Peyer's patch (tissue), 4 donors: ENCODE data around the gene PLXNA4. TPM values are rescaled to one million over a fixed set of nuclear protein-coding genes. Genes with fewer than 3 reads are reported as not detected.

Experiments
- DNase-seq, 3 donors: peaks; one replicate each; pipeline ENCODE4 v3.0.0-alpha.2; 2017 to 2019
- H3K27ac ChIP-seq, 4 donors: fragments of 200-600 bp; sonication (generic); one replicate each; pipeline ENCODE4 v1.5.1; 2016 to 2019
- H3K27me3 ChIP-seq, 2 donors: fragments of 200-600 bp; sonication (generic); one replicate each; pipeline ENCODE4 v1.5.1; 2019
- H3K36me3 ChIP-seq, 3 donors: fragments of 200-600 bp; sonication (generic); one replicate each; pipeline ENCODE4 v1.5.1; 2016 to 2019
- H3K4me1 ChIP-seq, 4 donors: fragments of 200-600 bp; sonication (generic); one replicate each; pipeline ENCODE4 v1.5.1; 2016 to 2019
- H3K4me3 ChIP-seq, 4 donors: fragments of 200-600 bp; sonication (generic); 1 replicate in 3 of 4; 2 replicates in 1 of 4; pipeline ENCODE4 v1.5.1; 2016 to 2019; ENCODE audit warnings: mild to moderate bottlenecking in 1 of 4
- H3K9me3 ChIP-seq, 4 donors: fragments of 200-600 bp; sonication (generic); one replicate each; pipeline ENCODE4 v1.5.1; 2016 to 2019; ENCODE audit warnings: mild to moderate bottlenecking in 1 of 4
- POLR2A ChIP-seq, 2 donors: fragments of 450-650 bp; IDR thresholded peaks; one replicate each; pipeline ENCODE4 v1.5.1; 2017; ENCODE audit warnings: antibody characterized with exemption in 2 of 2, mild to moderate bottlenecking in 2 of 2, moderate library complexity in 2 of 2
- total RNA-seq, 4 donors: library from RNA; depleted of rRNA; stranded (reverse); fragments of >200 nt; gene quantifications; one replicate each; pipeline ENCODE4 v1.1.0, GENCODE V29; 2016
- TF ChIP-seq, protein P1 (sequence below), 6 experiments: fragments of 450-650 bp in 4 of 6; fragments of 200-600 bp in 2 of 6; sonication (generic) in 1 of 6; IDR thresholded peaks; one replicate each; pipeline ENCODE4 v1.5.1; 2017 to 2019; ENCODE audit warnings: antibody characterized with exemption in 6 of 6, mild to moderate bottlenecking in 3 of 6, moderate library complexity in 1 of 6

The PLXNA4 gene
- total RNA-seq, 4 donors from 2014 or later, result 1.4 to 3.8 (median 3.0) TPM

DNA sequence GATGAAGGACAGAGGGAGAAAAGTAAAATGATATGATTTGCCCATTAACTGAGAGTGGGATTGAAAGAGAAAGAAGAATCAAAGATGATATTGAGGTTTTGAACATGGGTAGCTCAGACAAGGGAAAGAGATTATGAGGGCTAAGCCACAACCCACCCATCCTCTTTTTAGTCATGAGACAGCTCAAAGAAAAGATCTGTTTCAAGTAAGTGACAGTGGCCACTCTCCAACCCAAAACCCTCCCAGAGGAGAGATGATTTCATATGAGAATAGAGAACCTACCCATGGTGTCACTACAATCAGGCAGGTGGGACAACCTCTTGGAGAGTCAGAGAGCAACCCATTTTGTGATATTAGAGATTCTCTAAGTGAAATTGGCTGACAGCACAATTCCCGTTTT, 32.2 kb downstream of the PLXNA4 start:
- Histone ChIP-seq H3K4me1 (no peaks in the 10 kb centered on the region), H3K9me3 (no peaks in the 10 kb centered on the region), H3K4me3 (no peak overlapping the region), H3K27ac (no peak overlapping the region), H3K27me3 (no peaks in the 10 kb centered on the region), H3K36me3 (no peaks in the 10 kb centered on the region)
- TF ChIP-seq POLR2A (IDR thresholded peaks at IDR 0.05), result no peak
- DNase-seq, result no peak

DNA sequence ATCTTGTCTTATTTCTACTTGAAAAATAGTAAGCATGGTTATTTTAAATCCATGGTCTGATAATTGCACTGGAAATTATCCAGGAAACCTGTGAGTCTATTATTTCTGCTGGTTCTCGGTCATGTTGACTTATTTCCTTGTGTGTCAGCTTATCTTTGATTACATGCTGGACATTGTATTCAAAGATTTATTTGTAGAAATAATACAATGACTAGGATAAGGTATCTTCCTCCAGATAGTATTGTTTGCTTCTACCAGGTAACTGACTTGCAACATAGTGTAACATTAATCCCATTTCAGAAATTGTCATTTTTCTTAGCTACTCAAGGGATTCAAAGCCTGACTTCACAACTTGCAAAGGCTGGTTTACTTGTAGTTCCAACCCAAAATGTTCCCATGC, 33.4 kb downstream of the PLXNA4 start:
- Histone ChIP-seq H3K27me3 (no peaks in the 10 kb centered on the region), H3K36me3 (no peaks in the 10 kb centered on the region), H3K27ac (no peak overlapping the region), H3K4me1 (no peaks in the 10 kb centered on the region), H3K4me3 (no peak overlapping the region), H3K9me3 (no peaks in the 10 kb centered on the region)
- TF ChIP-seq, protein P1, sequence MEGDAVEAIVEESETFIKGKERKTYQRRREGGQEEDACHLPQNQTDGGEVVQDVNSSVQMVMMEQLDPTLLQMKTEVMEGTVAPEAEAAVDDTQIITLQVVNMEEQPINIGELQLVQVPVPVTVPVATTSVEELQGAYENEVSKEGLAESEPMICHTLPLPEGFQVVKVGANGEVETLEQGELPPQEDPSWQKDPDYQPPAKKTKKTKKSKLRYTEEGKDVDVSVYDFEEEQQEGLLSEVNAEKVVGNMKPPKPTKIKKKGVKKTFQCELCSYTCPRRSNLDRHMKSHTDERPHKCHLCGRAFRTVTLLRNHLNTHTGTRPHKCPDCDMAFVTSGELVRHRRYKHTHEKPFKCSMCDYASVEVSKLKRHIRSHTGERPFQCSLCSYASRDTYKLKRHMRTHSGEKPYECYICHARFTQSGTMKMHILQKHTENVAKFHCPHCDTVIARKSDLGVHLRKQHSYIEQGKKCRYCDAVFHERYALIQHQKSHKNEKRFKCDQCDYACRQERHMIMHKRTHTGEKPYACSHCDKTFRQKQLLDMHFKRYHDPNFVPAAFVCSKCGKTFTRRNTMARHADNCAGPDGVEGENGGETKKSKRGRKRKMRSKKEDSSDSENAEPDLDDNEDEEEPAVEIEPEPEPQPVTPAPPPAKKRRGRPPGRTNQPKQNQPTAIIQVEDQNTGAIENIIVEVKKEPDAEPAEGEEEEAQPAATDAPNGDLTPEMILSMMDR (IDR thresholded peaks at IDR 0.05), result no peak
- TF ChIP-seq POLR2A (IDR thresholded peaks at IDR 0.05), result no peak
- DNase-seq, result no peak

- Histone ChIP-seq H3K27me3 (no peaks in the 10 kb centered on the region), H3K4me1 (no peaks in the 10 kb centered on the region), H3K27ac (no peak overlapping the region), H3K9me3 (no peaks in the 10 kb centered on the region), H3K36me3 (no peaks in the 10 kb centered on the region), H3K4me3 (no peak overlapping the region)
- TF ChIP-seq, protein P1 (IDR thresholded peaks at IDR 0.05), result no peak
- no peak for TF ChIP-seq POLR2A (IDR thresholded peaks at IDR 0.05)
- DNase-seq, result no peak
These were observed 34.6 kb downstream of the PLXNA4 start for GRCh38 chr7:132541656-132542055.

DNA sequence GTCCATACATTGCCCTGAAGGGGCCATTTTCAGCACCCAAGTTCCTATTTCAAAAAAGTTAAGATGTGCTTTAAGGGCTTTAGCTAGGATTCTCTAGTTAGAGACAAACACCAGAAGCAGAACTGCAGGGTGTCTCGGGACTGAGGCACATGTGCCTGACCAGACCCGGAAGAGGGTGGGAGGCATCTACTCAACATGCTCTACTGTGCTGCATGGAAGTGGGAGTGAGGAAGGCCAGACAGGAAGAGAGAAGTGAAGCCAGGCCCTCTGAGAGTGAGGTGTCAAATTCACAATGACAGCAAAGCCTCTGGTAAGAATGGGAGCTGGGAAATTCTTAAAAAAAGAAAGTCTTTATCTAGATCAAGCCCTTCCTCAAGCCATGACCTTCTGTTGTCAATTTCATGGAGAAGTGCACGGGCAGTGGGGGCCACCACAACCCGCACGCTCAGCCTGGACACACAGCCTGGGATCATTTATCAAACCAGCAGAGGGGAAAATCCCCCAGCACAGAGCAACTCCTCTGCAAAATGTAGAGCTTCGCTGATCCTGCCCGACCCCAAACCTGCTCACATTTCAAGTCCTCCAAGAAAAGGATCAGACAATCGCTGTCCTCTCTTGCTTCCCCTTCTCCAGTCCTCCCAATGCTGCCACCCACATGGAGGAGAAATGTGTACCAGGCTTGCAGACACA, 38.7 kb downstream of the PLXNA4 start:
- no peak overlapping the region for H3K4me3 ChIP-seq
- H3K36me3 ChIP-seq, result no peaks in the 10 kb centered on the region
- H3K9me3 ChIP-seq, result no peaks in the 10 kb centered on the region
- no peaks in the 10 kb centered on the region for H3K27me3 ChIP-seq
- H3K4me1 ChIP-seq, result no peaks in the 10 kb centered on the region
- no peak overlapping the region for H3K27ac ChIP-seq
- no peak for DNase-seq
- TF ChIP-seq POLR2A (IDR thresholded peaks at IDR 0.05), result no peak
- TF ChIP-seq, protein P1 (IDR thresholded peaks at IDR 0.05), result no peak

DNA sequence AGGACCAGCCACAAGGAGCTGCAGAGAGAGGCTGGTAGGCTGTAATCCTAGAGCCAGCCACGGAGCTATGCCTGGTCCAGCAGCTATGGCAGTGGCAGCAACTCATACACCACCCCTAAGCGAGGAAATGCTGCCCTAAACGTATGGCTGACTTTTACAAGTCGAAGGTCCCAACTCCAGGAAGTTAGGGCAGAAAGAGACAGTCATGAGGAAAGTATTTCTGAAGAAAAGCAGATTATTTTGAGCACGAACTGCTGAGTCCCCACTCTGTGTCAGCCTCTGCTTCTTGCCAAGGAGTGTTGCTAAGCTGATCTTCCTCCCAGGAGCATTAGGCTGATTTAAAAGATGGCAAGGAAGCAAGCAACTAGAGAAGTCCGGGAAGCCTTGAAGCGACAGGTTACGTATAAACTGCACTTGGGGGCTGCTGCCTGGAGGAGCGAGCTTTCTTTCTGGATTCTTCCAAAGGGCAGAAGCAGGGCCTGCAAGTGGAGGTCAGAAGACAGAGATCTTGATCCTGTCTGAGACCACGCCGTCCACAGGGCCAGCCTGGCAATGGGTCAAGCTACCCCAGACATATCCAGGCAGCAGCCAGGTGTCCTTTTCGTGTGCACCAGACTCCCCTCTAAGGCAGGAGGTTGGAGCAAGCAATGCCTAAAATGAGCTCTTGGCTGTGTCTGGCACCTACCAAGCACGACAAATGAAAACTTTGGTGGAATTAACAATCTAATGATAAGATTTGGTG, 39.4 kb downstream of the PLXNA4 start:
- no peaks in the 10 kb centered on the region for H3K9me3 ChIP-seq
- no peaks in the 10 kb centered on the region for H3K4me1 ChIP-seq
- no peaks in the 10 kb centered on the region for H3K36me3 ChIP-seq
- no peak overlapping the region for H3K27ac ChIP-seq
- TF ChIP-seq, protein P1 (IDR thresholded peaks at IDR 0.05), result no peak
- no peak for TF ChIP-seq POLR2A (IDR thresholded peaks at IDR 0.05)
- H3K4me3 ChIP-seq, result no peak overlapping the region
- no peaks in the 10 kb centered on the region for H3K27me3 ChIP-seq
- no peak for DNase-seq

DNA sequence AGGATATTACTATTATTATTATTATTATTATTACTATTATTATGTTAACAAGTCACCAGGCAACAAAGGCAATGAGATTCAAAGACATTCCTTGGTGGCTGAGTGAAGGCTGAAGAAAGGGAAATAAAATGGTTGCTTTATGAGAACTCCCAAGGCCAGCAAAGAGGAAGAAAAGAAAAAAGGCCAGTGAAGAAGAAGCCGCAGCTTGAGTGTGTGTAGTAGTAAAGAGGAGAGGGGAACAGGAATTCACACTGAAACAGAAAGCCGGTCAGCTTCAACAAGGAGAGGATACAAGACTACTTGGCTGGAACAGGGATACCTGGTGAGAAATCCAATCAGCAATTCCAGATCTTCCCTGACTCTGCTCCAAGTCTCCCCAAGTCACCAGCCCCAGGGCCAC, 42.4 kb downstream of the PLXNA4 start:
- no peaks in the 10 kb centered on the region for H3K27me3 ChIP-seq
- no peaks in the 10 kb centered on the region for H3K4me1 ChIP-seq
- H3K4me3 ChIP-seq, result no peak overlapping the region
- H3K27ac ChIP-seq, result no peak overlapping the region
- no peak for DNase-seq
- no peak for TF ChIP-seq POLR2A (IDR thresholded peaks at IDR 0.05)
- TF ChIP-seq, protein P1 (IDR thresholded peaks at IDR 0.05), result no peak
- H3K9me3 ChIP-seq, result no peaks in the 10 kb centered on the region
- H3K36me3 ChIP-seq, result no peaks in the 10 kb centered on the region
